ENCODE measurements around the gene BANP. TPM values are rescaled to one million over a fixed set of nuclear protein-coding genes. Genes with fewer than 3 reads are reported as not detected.
"Not testable (repeated sequence)": the region's sequence is repeated elsewhere in the genome, so short reads cannot be mapped to it uniquely, and the experiment has no call there.

The BANP gene
- total and polyA plus RNA-seq, 2 donors (not counting 1 experiment from before 2014, with no cell fraction given) = 9.3 to 31.0 TPM

DNA sequence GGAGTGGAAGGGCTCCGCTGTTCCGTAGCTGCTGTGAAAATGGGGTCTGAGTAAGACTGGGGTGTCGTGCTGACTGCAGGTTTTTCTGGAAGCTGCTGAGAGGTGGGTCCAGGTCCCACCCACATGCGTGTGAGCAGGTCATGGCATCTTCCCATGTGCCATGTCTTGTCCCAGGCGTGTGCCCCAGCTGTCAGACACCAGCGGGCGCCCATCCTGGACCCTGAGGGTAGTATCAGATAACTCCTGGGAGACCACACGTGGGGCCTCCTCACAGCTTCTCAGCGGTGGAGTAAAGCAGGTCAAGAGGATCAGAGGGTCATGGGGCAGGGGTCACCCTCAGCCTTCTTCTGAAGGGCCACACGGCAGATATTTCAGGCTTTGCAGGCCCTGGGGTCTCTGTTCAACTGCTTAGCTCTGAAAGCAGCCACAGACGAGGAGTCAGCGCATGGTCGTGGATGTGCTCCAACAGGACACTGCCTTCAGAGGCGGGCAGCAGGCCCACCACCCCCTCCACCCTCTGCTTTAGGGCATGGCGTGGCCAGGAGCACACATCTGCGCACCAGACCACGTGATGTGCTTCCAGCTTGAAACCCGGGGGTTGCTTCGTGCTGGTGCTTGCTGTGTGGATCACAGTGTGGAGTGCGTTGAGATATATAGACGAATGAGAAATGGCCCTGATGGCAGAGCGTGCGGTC lies 68.7 kb downstream of the BANP start:
- H3K27ac ChIP-seq (ENCODE audit: insufficient read depth, low read length) = no peak overlapping the region
- DNase-seq (ENCODE audit: low read depth in 2 of 2) = no peak
- H3K36me3 ChIP-seq (ENCODE audit: control insufficient read depth, insufficient read depth, low read length) = peaks cover 2% of the 10 kb centered on the region
- H3K9me3 ChIP-seq (ENCODE audit: control insufficient read depth, insufficient read depth, low read depth, low read length) = no peaks in the 10 kb centered on the region
- no peak for TF ChIP-seq EZH2 (IDR thresholded peaks at IDR 0.05; ENCODE audit: low read length, missing control alignments)
- TF ChIP-seq, protein P1, sequence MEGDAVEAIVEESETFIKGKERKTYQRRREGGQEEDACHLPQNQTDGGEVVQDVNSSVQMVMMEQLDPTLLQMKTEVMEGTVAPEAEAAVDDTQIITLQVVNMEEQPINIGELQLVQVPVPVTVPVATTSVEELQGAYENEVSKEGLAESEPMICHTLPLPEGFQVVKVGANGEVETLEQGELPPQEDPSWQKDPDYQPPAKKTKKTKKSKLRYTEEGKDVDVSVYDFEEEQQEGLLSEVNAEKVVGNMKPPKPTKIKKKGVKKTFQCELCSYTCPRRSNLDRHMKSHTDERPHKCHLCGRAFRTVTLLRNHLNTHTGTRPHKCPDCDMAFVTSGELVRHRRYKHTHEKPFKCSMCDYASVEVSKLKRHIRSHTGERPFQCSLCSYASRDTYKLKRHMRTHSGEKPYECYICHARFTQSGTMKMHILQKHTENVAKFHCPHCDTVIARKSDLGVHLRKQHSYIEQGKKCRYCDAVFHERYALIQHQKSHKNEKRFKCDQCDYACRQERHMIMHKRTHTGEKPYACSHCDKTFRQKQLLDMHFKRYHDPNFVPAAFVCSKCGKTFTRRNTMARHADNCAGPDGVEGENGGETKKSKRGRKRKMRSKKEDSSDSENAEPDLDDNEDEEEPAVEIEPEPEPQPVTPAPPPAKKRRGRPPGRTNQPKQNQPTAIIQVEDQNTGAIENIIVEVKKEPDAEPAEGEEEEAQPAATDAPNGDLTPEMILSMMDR (conservative IDR thresholded peaks at IDR 0.05 in 1 of 2, IDR thresholded peaks at IDR 0.05 in 1 of 2; ENCODE audit: low read depth in 1 of 2, low read length in 2 of 2) = no peak
- H3K9ac ChIP-seq (ENCODE audit: insufficient read depth, low read length) = no peak overlapping the region
- no peaks in the 10 kb centered on the region for H4K20me1 ChIP-seq (ENCODE audit: control insufficient read depth, extremely low read depth, insufficient read depth, low read length)
- no peak overlapping the region for H3K4me2 ChIP-seq (ENCODE audit: extremely low read depth, insufficient read depth, low read length)
- peaks cover under 1% of the 10 kb centered on the region for H3K4me1 ChIP-seq (ENCODE audit: control insufficient read depth, extremely low read depth, insufficient read depth, low read length)
- no peak overlapping the region for H2AFZ ChIP-seq (ENCODE audit: low read length)
- no peaks in the 10 kb centered on the region for H3K79me2 ChIP-seq (ENCODE audit: control insufficient read depth, insufficient read depth, low read length)
- no peak overlapping the region for H3K4me3 ChIP-seq (replicated peaks in 1 of 4; ENCODE audit: control extremely low read depth in 1 of 4, insufficient read depth in 1 of 4, low read depth in 3 of 4, low read length in 4 of 4)
- no peaks in the 10 kb centered on the region for H3K27me3 ChIP-seq (ENCODE audit: control insufficient read depth, insufficient read depth, low read length)

DNA sequence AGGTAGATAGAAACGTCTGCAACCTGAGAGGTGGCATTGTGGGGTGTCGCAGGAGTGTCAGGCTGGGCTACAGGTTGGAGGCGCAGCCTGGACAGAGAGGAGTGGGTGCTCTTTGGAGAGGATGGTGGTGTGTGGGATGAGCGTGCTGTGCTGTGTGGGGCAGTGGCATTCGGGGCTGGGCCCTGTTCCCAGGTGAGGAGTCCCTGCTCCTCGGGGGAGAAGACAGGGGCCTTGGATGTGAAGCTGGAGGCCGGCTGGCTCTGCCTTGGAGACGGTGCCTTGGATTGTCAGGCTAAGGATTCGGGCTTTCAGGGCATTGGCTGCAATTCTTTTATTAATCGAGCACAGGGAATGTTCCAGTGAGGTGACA lies 69.3 kb downstream of the BANP start:
- TF ChIP-seq EZH2 (IDR thresholded peaks at IDR 0.05; ENCODE audit: low read length, missing control alignments) = no peak
- TF ChIP-seq, protein P1 (conservative IDR thresholded peaks at IDR 0.05 in 1 of 2, IDR thresholded peaks at IDR 0.05 in 1 of 2; ENCODE audit: low read depth in 1 of 2, low read length in 2 of 2) = no peak
- H3K9me3 ChIP-seq (ENCODE audit: control insufficient read depth, insufficient read depth, low read depth, low read length) = no peaks in the 10 kb centered on the region
- H3K4me2 ChIP-seq (ENCODE audit: extremely low read depth, insufficient read depth, low read length) = no peak overlapping the region
- no peaks in the 10 kb centered on the region for H4K20me1 ChIP-seq (ENCODE audit: control insufficient read depth, extremely low read depth, insufficient read depth, low read length)
- H3K9ac ChIP-seq (ENCODE audit: insufficient read depth, low read length) = no peak overlapping the region
- no peak for DNase-seq (ENCODE audit: low read depth in 2 of 2)
- no peaks in the 10 kb centered on the region for H3K27me3 ChIP-seq (ENCODE audit: control insufficient read depth, insufficient read depth, low read length)
- H3K79me2 ChIP-seq (ENCODE audit: control insufficient read depth, insufficient read depth, low read length) = no peaks in the 10 kb centered on the region
- peaks cover 2% of the 10 kb centered on the region for H3K36me3 ChIP-seq (ENCODE audit: control insufficient read depth, insufficient read depth, low read length)
- no peak overlapping the region for H2AFZ ChIP-seq (ENCODE audit: low read length)
- no peak overlapping the region for H3K4me3 ChIP-seq (replicated peaks in 1 of 4; ENCODE audit: control extremely low read depth in 1 of 4, insufficient read depth in 1 of 4, low read depth in 3 of 4, low read length in 4 of 4)
- H3K4me1 ChIP-seq (ENCODE audit: control insufficient read depth, extremely low read depth, insufficient read depth, low read length) = peaks cover 2% of the 10 kb centered on the region
- H3K27ac ChIP-seq (ENCODE audit: insufficient read depth, low read length) = no peak overlapping the region

DNA sequence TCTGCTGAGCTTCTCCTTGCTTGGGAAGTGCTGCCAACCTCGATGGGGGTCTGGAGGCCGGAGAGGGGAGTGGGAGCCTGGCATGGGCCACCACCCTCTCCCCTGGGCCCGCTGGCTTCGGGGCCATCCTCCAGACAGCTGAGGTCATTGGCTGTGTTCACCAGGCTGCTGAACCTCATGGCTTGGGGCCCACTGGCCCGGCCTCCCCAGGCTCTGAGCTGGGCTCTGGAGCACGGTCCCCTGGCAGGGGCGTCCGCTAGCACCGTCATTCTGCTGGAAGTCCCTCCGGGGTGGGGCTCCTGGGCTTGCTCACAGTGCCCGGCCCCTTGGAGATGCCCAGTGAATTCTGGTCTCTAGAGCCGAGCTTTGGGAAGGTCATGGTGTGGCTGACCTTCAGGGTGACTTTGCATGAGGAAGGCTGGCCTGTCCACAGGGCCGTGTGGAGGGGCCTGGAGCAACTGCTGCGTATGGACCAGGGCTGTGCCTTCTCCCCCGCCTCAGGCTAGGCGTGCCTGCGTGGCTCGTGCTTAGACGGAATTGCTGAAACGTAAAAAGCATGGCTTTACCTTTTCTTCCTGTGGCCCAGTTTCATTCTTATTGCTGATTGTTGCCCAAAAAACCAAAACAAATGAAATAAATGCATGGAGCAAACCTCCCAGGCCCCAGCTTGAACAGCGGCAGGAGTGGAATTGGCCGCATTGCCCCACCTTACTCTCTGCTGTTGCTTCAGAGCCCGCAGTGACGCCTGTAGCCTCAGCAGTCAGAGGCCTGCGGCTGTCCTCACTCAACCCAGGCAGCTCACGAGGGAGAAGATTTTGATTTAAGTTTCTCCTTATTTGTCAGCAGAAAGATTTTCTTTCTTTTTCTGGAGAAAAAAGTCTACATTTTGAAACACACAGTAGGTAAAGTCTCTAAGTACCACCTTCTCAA lies 70.1 kb downstream of the BANP start:
- not testable (repeated sequence) for DNase-seq (ENCODE audit: low read depth in 2 of 2); H3K79me2 ChIP-seq (ENCODE audit: control insufficient read depth, insufficient read depth, low read length); H3K27me3 ChIP-seq (ENCODE audit: control insufficient read depth, insufficient read depth, low read length); H3K9me3 ChIP-seq (ENCODE audit: control insufficient read depth, insufficient read depth, low read depth, low read length); H3K4me1 ChIP-seq (ENCODE audit: control insufficient read depth, extremely low read depth, insufficient read depth, low read length); H3K4me2 ChIP-seq (ENCODE audit: extremely low read depth, insufficient read depth, low read length); H3K4me3 ChIP-seq (replicated peaks in 1 of 4; ENCODE audit: control extremely low read depth in 1 of 4, insufficient read depth in 1 of 4, low read depth in 3 of 4, low read length in 4 of 4); H2AFZ ChIP-seq (ENCODE audit: low read length); H4K20me1 ChIP-seq (ENCODE audit: control insufficient read depth, extremely low read depth, insufficient read depth, low read length); H3K27ac ChIP-seq (ENCODE audit: insufficient read depth, low read length); H3K9ac ChIP-seq (ENCODE audit: insufficient read depth, low read length); H3K36me3 ChIP-seq (ENCODE audit: control insufficient read depth, insufficient read depth, low read length)

Data from fibroblast of lung (primary cell).